HG03280 (cell line): ENCODE results near the gene RAD17.
"Not testable (repeated sequence)": the region's sequence is repeated elsewhere in the genome, so short reads cannot be mapped to it uniquely, and the experiment has no call there.

Source experiments
- ATAC-seq: cut with Tn5 transposase; IDR thresholded peaks from one replicate; pipeline ENCODE4 v1.9.1; 2021; ENCODE audit warnings: mild to moderate bottlenecking, moderate library complexity; ENCODE audit not compliant: unreplicated experiment

The RAD17 gene

DNA sequence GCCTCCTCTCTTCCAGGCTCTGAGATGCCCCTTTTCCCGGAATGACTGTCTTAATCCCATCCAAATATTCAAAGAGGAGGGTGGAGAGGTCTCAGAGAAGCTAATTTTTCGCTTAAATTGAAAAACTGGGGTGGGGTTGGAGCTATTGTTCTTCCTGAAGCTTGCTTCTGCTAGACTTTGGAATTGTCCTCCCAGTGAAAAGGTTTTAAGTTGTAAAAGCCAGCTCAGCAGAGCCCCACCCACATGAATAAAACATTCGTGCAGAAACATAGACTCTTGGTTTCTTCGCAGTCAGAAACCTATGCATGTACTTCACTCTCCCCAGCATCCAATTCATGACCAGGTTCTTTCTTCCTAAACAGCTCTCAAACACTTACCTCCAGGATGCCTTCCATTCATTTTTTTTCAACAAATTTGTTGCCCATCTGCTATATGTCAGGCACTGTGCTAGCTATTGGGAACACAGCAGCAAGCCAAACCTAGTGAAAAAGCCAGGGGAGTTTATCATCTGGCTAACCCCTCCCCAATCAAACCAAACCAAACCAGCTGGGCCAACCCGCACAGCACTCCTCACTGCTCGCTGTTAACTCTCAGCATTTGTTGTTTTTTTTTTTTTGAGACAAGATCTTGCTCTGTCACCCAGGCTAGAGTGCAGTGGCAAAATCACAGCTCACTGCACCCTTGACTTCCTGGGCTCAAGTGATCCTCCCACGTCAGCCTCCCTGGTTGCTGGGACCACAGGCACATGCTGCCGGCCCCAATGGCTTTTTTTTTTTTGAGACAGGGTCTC, 85.0 kb downstream of the RAD17 start:
- ATAC-seq = no peak

DNA sequence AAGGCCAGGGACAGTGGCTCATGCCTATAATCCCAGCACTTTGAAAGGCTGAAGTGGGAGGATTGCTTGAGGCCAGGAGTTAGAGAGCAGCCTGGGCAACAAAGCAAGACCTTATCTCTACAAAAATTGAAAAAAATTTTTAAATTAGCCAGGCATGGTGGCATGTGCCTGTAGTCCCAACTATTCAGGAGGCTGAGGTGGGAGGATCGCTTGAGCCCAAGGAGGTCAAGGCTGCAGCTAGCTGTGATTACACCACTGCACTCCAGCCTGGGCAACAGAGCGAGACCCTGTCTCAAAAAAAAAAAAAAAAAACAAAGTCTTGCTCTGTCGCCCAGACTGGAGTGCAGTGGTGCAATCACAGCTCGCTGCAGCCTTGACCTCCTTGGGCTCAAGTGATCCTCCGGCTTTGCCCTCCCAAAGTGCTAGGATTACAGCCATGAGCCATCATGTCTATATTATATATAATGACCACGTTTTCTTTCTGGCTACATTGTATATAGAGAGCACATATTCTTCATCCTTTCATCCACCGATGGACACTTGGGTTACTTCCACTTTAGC, 85.9 kb downstream of the RAD17 start:
- ATAC-seq = not testable (repeated sequence)

DNA sequence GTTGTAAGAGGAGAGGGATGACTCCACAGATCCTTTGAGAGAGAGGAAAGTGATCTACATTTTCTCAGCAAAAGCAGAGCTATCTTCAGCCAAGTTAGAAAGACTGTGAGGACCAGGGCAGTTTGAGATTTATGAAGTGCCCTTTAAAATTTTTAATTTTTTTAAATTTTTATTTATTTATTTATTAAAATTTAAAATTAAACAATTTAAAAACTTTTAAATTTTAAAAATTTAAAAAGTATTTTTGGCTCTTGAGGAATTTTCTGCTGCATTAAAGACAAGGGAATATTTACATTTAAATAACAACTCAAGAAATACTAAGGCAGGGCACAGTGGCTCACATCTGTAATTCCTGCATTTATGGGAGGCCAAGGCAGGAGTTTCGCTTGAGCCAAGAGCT, 92.6 kb downstream of the RAD17 start:
- ATAC-seq = no peak
